ENCODE measurements around the gene PRDM16. TPM values are rescaled to one million over a fixed set of nuclear protein-coding genes. Genes with fewer than 3 reads are reported as not detected.

PRDM16 gene
- total and polyA plus RNA-seq, 2 of the 13 experiments (the other 11 are each of a cell fraction or from before 2014, with no cell fraction given) = 0.15 to 0.81 TPM

GRCh38 chr1:3341236-3341994, 272.4 kb downstream of the PRDM16 start (continued):
- 0 out of 2 replicates have a peak, but pooled peaks have one; percentile 18 for TF ChIP-seq KDM5B (CRISPR knock-in tag; IDR thresholded peaks at IDR 0.05; ENCODE audit: borderline replicate concordance)
- TF ChIP-seq ZNF430 (CRISPR knock-in tag; IDR thresholded peaks at IDR 0.05) = 0 out of 2 replicates have a peak, but pooled peaks have one; percentile 57
- TF ChIP-seq PHF21A (CRISPR knock-in tag; IDR thresholded peaks at IDR 0.05) = no peak
- TF ChIP-seq POLR2G (IDR thresholded peaks at IDR 0.05; ENCODE audit: low read depth, low read length) = 0 out of 2 replicates have a peak, but pooled peaks have one; percentile 3
- no peak for TF ChIP-seq ZNF468 (CRISPR knock-in tag; IDR thresholded peaks at IDR 0.05)
- no peak for TF ChIP-seq HCFC1 (IDR thresholded peaks at IDR 0.05; ENCODE audit: low read depth, low read length)
- TF ChIP-seq MAZ (IDR thresholded peaks at IDR 0.05; ENCODE audit: borderline replicate concordance, low read depth, low read length) = no peak
- TF ChIP-seq MAZ (CRISPR knock-in tag; IDR thresholded peaks at IDR 0.05; ENCODE audit: low read depth) = no peak
- TF ChIP-seq RCOR2 (CRISPR knock-in tag; IDR thresholded peaks at IDR 0.05) = no peak
- no peak for TF ChIP-seq SKIL (CRISPR knock-in tag; IDR thresholded peaks at IDR 0.05; ENCODE audit: borderline replicate concordance)
- TF ChIP-seq THAP7 (CRISPR knock-in tag; IDR thresholded peaks at IDR 0.05) = 0 out of 2 replicates have a peak, but pooled peaks have one; percentile 17
- no peak for TF ChIP-seq CBX1 (IDR thresholded peaks at IDR 0.05; ENCODE audit: low read depth)
- peak; percentile 27 for TF ChIP-seq ZNF607 (CRISPR knock-in tag; IDR thresholded peaks at IDR 0.05; ENCODE audit: borderline replicate concordance)
- no peak for TF ChIP-seq FOXA1 (IDR thresholded peaks at IDR 0.05)
- no peak for TF ChIP-seq FOXA1 (CRISPR knock-in tag; IDR thresholded peaks at IDR 0.05)
- no peak for TF ChIP-seq HOXA9 (CRISPR knock-in tag; IDR thresholded peaks at IDR 0.05; ENCODE audit: borderline replicate concordance)
- TF ChIP-seq U2AF1 (optimal IDR thresholded peaks at IDR 0.05; ENCODE audit: low read depth, low read length) = no peak
- TF ChIP-seq ZNF687 (CRISPR knock-in tag; IDR thresholded peaks at IDR 0.05) = peak; percentile 73
- no peak for TF ChIP-seq HIVEP1 (CRISPR knock-in tag; IDR thresholded peaks at IDR 0.05)
- TF ChIP-seq ZBTB38 (CRISPR knock-in tag; IDR thresholded peaks at IDR 0.05) = peak; percentile 92
- no peak for TF ChIP-seq ZNF280B (CRISPR knock-in tag; IDR thresholded peaks at IDR 0.05; ENCODE audit: borderline replicate concordance)
- 0 out of 2 replicates have a peak, but pooled peaks have one; percentile 16 for TF ChIP-seq CAMTA2 (CRISPR knock-in tag; IDR thresholded peaks at IDR 0.05; ENCODE audit: borderline replicate concordance)
